T-helper 1 cell treated with Interleukin-12 subunit alpha and Interleukin-12 subunit beta and Interleukin-4 antibody, amounts not matched to agents 30 ng/mL and 1 ng/mL, for 36 hours (primary cell): ENCODE results near the gene IL26. TPM values are rescaled to one million over a fixed set of nuclear protein-coding genes. Genes with fewer than 3 reads are reported as not detected.

Experiments
- intact Hi-C: fragments of 100-400 bp; cut with micrococcal nuclease; formaldehyde crosslinking; loops from one replicate; pipeline ENCODE4 v1.15.1; 2024
- total RNA-seq: library from RNA; stranded (reverse); gene quantifications from 2 replicates; pipeline ENCODE4 v1.2.3, GENCODE V29; 2022

The IL26 gene, protein sequence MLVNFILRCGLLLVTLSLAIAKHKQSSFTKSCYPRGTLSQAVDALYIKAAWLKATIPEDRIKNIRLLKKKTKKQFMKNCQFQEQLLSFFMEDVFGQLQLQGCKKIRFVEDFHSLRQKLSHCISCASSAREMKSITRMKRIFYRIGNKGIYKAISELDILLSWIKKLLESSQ
- total RNA-seq, result 5.7 and 6.6 TPM in 2 replicates

DNA sequence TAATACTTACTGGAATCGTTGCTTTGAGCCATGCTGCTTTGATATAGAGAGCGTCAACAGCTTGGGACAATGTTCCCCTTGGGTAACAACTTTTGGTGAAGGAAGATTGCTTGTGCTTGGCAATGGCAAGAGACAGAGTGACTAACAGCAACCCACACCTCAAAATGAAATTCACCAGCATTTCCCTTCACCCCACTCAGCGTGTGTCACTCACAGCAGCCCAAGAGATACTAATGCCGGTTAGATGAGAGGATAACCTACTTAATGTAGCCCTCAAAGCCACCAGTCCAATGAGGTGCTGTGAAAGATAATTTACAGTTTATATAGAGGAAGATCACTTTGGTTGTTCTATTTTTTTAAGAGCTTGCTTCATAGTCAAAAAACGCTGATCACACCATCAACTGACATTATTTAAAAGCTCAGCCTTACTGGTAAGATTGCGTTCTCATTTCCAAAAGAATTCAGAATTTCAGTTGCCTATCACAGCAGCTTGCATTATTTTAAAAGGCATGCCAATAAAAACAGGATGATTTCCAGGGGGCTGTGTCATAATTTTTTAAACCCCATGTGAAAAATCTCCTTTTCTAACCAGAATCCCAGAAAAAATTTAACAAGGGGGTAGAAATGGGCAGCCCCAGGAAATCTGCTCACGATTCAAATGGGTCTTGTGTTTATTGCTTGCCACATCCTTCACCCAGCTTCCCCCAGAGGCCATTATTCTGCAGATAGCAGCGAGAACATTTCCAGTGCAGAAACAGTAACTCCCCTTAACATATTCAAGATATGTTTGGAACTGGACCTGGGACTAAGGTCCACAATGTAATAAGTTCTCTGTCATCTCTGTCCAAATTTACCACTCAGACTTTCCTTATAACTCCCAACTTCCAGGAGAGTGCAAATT is at the start of gene IL26:
Gene IL26 (minus strand): TSS at position 235 of the 901 bp plus-strand sequence. CDS start 54 bp downstream, at position 181.
- intact Hi-C loops, result loop anchor here (10.0 kb wide), 2 partner anchors 459 to 579 kb away; partner anchors contain the start of genes MDM2 and NUP107

DNA sequence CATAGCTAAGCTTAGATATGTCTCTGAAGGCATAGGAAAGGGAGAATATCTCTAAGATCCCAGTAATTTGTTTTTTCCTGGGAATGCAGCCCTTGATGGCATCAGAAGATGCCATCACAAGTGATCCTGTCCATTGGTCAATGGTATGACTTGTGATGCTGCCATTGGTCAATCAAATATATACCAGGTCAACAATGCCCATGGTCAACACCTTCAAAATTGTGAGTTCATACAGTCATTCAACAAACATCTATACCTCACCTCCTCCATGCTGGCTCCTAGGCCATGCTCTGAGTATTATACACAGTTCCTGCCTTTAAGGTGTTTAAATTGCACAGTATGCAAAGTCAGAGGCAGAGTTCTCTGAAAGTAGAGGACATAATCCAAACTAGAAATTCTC is 47.1 kb upstream of the IL26 start:
- intact Hi-C loops, result loop anchor here (10.0 kb wide), 1 partner anchor 578 kb away; no protein-coding TSS in a partner anchor

DNA sequence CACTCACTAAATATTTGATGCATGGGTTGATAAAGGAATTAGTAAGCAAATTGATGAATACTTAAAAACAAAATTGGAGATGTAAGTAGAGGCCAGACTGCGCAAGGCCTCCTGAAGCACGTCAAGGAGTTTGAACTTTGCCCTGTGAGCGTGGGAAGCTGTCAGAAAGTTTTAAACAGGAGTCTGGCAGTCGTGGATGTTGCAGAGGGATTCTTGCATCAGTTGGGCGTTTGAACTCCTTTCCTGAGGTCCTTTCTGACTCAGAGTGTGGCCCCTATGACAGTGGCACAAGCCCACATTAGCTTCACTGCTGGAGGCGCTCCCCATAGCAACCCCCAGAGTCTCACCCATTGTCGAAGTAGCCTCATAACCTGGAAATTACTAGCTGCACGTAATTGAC is 45.7 kb upstream of the IL26 start:
- intact Hi-C loops, result loop anchor here (10.0 kb wide), 1 partner anchor 577 kb away; no protein-coding TSS in a partner anchor

DNA sequence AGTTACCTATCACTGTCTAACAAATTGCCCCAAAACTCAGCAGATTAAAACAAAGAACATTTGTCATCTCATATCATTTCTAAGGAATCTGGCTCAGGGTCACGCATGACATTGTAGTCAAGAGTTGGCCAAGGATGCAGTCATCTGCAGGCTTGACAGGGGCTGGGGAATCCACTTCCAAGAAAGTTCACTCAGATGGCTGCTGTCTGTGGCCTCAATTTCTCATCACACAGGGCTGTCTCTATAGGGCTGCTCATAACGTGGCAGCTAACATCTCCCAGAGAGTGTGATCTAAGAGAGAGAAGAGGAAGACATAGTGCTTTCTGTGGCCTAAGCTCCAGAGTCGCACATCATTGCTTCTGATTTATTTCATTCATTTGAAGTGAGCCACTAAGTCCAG is 44.7 kb upstream of the IL26 start:
- intact Hi-C loops, result loop anchor here (10.0 kb wide), 1 partner anchor 576 kb away; no protein-coding TSS in a partner anchor

DNA sequence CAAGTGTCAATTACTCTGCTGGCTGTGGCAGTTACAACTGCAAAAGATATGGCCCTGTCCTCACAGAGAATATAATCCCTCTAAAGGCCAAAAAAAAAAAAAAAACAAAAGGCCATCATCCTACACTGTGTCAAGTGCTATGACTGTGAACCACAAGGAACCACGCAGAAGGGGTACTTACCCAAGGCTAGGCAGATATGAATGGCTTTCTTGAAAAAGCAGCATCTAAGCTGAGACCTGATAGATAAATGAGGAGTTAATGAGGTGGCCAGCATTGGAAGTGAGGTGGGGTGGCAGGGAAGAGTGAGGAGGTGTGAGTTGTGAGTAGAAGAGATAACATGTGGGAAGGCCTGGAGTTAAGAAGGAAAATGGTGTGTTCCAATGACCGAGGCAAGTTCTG is 44.2 kb upstream of the IL26 start:
- intact Hi-C loops, result loop anchor here (2.0 to 10.0 kb wide), 2 partner anchors 47 to 575 kb away; no protein-coding TSS in a partner anchor

DNA sequence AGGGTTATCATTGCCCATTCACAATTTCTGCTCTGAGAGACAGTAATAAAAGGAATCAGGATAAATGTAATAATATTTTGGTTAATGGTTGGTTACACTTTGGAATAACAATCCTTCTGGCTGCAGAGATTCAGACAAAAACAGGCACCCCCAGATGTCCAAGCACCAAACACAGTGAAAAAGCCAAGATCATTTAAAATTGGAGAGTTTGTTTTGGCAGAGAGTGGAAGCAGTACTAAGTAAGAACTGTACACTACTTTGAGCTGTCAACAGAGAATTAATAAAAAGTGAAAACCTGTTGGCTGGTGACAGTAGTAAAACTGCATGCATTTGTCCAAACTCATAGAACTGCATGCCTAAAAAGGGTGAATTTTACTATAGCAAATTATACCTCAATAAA is 43.4 kb upstream of the IL26 start:
- intact Hi-C loops, result loop anchor here (1.0 to 2.0 kb wide), 4 partner anchors 7 to 48 kb away; no protein-coding TSS in a partner anchor

DNA sequence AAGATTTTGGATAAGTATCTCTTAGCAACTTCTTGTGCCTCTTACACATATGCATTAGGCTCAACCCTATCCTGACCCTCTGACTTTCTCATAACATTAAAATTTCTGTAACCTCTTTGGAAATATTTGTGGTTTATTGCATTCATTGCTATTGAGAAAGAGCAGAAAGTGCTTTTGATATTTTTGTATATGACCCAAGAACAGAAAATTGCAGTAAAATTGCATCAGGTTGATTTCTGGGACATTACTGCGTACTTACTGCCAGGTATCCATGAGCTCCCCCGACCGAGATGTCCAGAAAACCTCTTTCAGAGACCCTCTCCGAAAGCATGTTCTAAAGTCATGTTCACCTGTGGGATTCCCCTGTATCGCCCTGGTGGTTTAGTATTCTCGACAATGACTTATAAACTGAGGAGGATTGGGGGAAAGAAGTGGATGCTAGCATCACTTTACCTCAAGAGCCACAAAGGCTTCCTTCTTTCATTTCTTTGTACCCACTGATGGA is 42.3 kb upstream of the IL26 start:
- intact Hi-C loops, result loop anchor here (1.0 to 2.0 kb wide), 4 partner anchors 8 to 49 kb away; no protein-coding TSS in a partner anchor

DNA sequence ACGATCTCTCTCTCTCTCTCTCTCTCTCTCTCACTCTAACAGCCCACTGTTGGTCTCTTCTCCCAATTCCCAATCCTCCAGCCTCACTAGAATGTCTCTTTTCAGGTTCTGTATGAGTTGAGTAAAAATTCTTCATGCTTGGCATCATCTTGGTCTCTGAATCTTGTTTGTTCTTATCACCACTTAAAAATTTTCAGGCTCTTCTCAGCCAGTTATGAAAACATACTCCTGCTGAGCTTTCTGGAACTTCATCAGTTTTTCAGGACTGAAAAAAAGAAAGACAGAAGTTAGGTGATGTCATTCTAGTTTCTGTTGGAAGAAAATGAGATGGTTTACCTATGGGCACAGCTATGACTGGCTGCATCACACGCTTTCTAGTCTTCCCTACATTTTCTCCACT is 39.2 kb upstream of the IL26 start:
- intact Hi-C loops, result no loop called here

DNA sequence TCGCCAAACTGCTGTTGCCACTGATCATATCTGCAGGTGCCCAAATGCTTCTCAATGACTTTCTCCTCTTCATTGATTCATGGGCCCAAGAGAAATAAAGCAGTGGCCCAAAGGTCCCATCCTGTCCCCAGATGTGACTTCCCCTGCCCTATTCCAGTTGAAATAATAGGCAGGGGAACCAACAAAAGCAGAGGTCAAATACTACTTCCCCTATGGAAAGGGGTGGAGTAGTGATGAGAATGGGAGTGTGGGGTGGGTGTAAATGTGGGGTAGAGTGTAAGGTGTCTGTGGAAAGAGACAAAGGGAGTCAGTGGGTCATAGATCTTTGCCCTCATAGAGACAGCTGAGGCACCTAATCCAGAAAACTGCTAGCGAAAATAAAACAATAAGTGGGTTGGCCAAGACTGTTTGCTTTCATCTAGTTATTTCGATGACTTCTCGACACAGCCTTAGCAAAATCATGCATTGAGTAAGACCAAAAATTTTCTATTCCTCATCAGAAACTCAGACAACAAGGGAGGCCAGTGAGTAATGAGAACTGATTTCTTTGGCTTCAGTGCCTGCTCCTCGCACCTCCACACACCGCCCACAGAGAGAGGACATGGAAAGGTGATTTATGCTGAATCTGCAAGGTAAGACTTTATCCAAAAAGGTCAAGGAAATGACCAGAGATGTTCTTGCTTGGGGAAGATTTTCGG is 38.7 kb upstream of the IL26 start:
- intact Hi-C loops, result no loop called here

DNA sequence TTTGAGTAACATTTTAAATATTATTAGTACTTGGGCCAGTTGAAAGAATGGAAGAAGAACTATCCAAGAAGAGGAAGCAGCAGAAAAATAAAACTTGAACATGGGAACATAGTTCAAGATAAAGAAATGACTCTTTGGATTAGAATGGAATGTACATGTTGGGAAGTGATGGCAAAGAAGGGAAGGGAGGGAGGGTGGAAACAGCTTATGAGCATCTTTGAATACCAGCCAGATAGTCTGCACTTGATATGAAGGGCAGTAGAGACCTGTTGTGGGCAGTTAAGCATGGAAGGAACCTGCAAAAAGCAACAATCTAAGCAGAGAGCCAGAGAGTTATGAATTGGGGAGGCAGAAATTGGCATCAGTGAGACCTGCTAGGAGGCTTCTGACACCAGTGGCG is 37.8 kb upstream of the IL26 start:
- intact Hi-C loops, result no loop called here

DNA sequence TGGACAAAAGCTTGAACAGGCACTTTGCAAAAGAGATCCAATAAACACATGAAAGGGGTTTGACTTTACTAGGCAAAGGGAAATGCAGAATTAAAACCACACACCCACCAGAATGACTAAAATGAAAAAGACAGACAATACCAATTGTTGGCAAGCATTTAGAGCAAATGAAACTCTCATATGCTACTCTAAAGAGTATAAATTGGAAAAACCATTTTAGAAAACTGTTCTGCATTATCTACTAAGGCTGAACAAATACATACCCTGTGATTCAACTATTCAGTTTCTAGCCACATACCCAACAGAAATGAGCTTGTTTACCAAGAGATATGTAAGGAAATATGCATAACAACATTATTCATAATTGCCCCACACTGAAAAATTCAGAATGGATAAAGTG is 36.3 kb upstream of the IL26 start:
- intact Hi-C loops, result loop anchor here (2.0 kb wide), 1 partner anchor 15 kb away; no protein-coding TSS in a partner anchor

DNA sequence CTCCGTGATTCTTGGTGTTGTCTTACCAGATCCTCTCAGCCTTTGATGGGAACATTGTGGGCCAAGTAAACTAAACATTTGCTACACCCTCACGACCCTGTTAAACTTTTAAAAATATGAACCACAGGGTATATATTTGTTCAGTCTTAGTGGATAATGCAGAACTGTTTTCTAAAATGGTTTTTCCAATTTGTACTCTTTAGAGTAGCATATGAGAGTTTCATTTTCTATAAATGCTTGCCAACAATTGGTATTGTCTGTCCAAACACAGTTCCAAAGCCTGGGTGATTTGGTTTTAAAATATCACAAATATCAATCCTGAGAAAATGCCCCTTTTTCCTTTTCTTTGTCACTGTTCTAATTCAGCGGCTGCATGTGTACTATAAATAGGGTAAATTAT is 34.5 kb upstream of the IL26 start:
- intact Hi-C loops, result loop anchor here (2.0 kb wide), 1 partner anchor 17 kb away; no protein-coding TSS in a partner anchor

DNA sequence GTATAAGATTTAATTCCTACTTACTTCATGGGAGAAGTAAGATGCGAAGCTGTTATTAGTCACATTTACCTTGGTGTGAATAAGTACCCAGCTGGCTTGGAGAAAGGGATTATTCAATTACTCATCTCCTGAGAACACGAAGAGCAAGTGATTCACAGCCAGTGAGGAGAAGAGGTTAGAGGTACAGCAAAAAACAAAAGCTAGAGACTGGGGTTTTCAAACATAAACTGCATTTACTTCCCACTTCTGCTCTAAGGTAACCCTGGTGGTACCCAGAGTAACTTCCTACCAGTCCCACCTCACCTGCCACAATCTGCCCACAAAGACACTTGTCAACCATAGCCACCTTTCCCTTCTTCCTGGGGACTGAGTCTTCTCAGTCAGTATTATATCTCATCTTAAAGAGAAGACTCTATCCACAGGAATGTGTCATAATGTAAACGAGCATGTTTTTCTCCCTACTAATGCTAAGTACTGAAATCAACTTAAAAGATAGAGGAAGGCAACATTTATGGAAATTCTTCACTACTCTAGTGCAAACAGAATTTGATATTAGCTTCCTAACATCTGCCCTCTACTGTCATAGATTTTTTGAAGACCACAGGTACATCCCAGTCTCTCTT is 33.8 kb upstream of the IL26 start:
- intact Hi-C loops, result loop anchor here (1.0 to 2.0 kb wide), 4 partner anchors 9 to 37 kb away; no protein-coding TSS in a partner anchor

DNA sequence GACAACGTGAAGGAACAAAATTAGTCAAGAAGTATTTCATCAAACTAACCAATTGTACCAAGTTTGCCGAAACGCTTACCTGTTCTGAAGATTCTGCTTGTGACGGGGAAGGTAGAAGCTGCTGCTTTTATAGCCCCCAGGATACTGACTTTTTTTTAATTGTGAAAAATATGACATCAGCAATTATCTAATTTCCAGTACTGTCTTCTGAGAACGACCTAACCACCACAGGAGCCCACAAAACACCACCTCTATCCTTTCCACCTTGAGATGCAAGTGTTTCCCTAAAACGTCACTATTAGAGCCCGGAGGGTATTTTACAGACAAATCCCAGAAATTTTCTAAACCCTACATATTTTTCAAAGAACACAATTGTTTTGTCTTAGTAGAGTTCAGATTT is 27.9 kb upstream of the IL26 start, which contains the start of gene IL22:
Gene IL22 (minus strand): TSS at position 101 of the 400 bp plus-strand sequence. CDS start 156 bp downstream, outside the sequence.
- intact Hi-C loops, result no loop called here

DNA sequence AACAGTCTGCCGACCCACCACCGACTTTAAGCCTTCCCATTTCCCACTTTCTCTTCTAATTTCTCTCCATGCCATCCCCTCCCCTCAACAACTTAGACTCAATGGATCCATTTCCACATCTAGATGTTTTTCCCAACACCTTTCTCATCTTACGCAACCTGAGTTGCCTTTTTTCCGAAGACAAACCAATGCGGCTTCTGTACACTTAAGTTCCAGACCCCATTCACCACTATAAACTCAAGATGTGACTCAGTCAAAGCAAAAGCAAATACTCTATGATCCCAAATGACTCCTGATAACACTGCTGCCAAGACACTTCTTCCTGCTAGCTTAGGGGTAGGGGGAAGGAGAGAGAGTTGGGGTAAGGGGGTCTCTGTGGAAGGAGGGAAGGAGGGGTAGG is 26.5 kb upstream of the IL26 start:
- intact Hi-C loops, result no loop called here

DNA sequence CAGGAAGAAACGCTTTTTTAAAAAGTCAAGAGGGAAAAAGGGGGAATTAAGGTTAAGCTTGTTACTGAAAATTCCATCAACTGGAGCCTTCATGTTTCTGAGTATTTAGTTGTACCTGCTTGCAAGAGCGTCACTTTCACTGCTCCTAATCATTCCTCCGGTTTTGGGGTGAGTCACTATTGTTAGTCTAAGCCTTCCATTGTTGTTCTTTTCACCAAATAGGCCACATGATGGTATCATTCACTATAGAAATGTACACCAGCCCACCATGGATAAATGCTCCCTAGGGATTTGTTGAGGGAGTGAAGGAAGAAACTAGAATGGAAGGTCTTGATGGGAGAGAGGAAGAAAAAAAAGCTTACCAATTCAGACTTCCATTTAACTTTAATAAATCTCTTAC is 24.8 kb upstream of the IL26 start:
- intact Hi-C loops, result no loop called here

DNA sequence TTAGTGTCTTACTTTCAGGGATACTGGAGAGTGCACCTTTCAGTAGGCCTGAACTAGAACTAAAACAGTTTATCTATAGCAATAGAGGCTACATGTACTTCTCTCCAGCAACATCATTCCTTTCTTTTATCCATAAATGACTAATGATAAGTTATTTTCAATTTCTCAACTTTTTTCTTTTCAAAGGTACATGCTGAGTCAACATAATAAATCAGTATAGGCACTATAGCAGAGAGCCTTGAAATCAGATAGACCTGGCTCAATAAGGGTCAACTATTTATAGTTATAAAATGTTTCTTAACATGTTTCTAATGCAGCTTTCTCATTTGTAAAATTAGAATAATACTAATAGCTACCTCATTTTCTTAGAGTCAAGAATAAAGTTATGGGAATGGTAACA is 22.2 kb upstream of the IL26 start:
- intact Hi-C loops, result loop anchor here (10.0 kb wide), 1 partner anchor 983 kb away; the partner anchor contains the start of gene CAND1

DNA sequence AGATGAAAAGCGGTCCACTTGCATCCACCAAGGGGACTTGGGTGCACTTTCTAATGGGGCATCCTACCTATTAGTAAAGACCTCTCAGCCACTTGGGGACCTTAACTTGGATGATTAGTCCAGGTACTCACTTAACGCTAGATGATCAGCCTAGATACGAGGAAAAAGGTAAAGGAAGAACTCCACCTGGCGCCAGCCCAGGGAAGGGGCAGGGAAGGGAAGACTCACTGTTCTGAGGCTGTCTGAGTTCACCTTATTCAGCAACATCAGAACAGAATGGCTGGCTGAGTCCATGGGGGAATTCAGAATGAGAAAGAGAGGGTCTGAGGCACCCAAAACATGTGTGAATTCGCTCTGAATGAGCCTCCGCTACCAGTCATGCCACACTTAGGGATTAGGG is 20.7 kb upstream of the IL26 start:
- intact Hi-C loops, result loop anchor here (10.0 kb wide), 1 partner anchor 982 kb away; the partner anchor contains the start of gene CAND1

DNA sequence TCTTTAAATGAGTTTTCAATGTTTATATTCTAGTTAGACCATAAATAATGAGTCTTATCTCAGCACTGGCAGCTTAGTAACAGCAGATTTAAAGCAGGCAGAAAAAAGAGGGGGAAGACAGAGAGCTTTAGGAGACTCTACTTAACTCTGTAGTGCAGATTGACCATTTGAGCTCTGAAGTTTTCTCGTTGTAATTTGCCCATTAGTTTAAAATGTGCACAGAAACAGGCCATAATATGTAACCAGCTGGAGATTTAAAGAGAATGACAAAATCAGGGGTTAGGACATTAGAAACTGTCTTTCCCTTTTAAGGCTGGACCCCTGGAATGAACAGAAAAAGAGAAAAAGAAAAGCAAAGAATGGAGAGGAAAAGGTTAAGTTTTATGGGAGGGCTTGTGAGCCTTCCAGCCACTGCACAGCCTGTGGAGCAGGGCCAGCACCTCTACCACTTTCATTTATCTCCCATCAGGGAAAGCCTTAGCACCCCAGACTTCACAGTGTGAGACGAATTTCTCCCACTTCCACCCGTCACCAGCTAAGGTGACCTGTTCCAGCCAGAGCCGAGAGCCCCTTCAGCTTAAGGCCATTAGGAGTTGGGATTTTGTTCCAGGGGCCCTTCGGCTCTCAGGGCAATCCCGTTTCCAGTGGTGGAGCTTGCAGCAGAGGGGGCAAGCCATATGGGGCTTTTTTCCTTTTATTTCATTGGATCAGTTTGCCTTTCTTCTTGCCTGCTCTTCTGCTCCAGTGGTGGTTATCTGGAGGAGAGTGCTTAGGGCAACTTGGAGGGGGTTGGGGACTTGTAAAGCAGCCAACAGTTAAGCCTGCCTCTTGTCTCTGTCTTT is 19.8 kb upstream of the IL26 start:
- intact Hi-C loops, result loop anchor here (10.0 kb wide), 1 partner anchor 981 kb away; the partner anchor contains the start of gene CAND1
